HG02943 (cell line): ENCODE data around the gene GARIN5A.

Experiments used
- ATAC-seq: cut with Tn5 transposase; IDR thresholded peaks from one replicate; pipeline ENCODE4 v1.9.1; 2021; ENCODE audit warnings: mild to moderate bottlenecking, low read depth, moderate library complexity; ENCODE audit not compliant: unreplicated experiment

GARIN5A gene

DNA sequence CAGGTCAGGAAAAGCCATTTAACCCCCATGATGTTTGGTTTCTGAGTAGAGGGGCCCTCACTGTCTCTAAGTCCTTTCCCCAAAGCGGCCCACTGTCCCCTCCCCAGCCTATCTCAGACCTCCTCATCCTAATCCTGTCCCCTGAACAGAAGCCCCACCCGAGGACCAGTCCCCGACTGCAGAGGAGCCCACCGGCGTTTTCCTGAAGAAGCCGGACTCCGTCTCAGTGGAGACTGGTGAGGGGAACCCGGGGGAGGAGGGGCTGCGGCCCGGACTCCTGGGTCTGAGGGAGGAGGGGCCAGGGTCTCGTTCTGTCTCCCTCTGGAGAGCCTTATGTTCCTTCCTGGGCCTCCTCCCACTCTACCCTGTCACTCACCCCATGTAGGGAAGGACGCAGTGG is 41.0 kb downstream of the GARIN5A start:
- no peak for ATAC-seq

DNA sequence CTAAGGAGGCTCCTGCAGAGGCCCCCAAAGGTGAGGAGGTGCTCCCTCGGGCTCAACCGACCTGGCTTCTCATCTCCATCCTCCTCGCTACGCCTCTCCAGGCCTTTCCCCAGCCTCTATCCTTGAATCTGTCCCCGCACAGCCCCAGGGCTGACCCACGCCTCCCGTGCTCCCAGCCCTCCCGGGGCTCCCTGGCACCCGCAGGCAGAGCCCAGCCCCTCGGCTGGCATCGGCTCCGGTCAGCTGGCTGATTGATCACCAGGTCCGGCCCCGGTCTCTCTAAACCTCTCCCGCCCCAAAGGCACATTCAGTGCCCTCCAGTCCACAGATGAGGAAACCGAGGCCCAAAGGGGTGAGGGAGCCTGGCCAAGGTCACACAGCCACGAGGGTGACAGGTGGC is 41.4 kb downstream of the GARIN5A start:
- ATAC-seq, result no peak

DNA sequence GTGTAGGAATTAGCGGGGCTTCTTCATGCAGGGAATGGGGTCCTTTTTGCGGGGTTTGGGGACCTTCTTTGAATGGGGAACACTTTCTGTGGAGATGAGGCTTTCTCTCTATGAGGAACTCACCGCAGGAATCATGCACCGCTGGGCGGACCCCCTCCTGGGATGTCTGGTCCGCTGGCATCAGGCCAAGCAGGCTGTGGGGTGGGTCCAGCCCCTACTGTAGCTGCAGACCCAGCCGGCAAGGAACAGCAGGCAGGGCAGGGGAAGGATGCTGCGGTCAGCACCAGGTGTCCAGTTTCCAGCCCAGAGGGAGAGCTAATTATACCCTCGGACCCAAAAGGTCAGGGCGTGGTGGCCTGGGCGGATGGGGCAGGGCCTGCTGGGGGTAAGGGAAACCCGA is 42.1 kb downstream of the GARIN5A start:
- no peak for ATAC-seq

GRCh38 chr19:50433201-50434180 is 43.2 kb downstream of the GARIN5A start:
- no peak for ATAC-seq

DNA sequence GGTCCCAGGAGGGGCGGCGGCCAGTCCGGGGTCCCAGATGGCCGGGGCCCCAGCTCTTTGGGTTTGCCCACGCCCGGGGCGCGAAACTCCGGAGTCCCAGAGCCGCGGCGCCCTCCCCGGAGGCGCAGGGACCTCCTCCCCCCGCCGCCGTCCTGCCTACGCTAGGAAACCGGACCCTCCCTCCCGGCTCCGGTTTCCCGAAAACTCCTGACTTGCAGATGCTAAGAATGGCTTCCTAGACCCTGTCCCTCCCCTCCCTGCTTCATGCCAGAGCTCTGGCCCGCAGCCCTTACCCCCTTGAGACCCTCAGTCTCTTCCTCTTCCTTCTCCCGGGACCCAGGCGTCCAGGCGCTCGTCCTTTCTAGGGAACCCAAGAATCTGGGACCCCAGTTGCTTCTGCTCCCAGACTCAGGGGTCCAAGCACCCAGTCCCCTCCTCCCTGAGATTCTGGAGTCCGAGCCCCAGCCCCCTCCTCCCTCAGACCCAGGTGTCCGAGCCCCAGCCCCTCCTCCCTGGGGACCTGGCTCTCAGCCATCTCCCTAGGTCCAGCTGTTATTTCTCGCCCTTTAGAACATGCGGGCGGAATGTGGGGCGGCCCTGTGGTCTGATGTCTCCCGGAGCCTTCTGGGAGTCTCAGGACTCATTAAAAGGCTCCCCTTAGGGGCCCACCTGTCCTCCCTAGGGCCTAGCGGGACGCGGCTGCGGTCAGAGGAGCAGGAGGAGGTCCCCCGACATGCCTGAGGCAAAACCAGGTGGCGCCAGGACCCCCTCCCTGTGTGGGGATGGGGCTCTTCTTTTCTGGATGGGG is 44.2 kb downstream of the GARIN5A start, which contains the start of gene MYBPC2:
MYBPC2 (plus strand) TSS at position 672 of the 808 bp plus-strand sequence; CDS start at position 734, 62 bp downstream.
- no peak for ATAC-seq

GRCh38 chr19:50431343-50432220 is 45.1 kb downstream of the GARIN5A start:
- peak; percentile 55 for ATAC-seq

- no peak for ATAC-seq
These were observed 45.7 kb downstream of the GARIN5A start for GRCh38 chr19:50430888-50431342.

GRCh38 chr19:50428772-50429463 is 47.7 kb downstream of the GARIN5A start:
- no peak for ATAC-seq

- ATAC-seq, result no peak
These were observed 48.6 kb downstream of the GARIN5A start for GRCh38 chr19:50427997-50428425.

GRCh38 chr19:50427318-50427925 is 49.2 kb downstream of the GARIN5A start:
- no peak for ATAC-seq

DNA sequence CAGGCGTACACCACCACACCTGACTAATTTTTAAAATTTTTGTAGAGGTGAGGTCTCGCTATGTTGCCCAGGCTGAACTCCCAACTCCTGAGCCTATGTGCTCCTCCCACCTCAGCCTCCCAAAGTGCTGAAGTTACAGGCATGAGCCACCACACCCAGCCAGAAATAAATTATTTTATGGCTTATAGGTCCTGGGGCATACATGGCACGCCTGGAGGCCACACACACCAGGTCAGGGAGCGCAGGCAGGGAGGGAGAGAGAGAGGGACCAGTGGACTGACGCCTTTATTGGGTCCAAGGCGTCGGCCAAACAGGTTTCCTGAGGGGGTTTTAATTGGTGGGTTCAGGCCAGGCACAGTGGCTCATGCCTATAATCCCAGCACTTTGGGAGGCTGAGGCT is 51.1 kb downstream of the GARIN5A start:
- no peak for ATAC-seq

- ATAC-seq, result no peak
These were observed 53.2 kb downstream of the GARIN5A start for GRCh38 chr19:50423279-50424113.

DNA sequence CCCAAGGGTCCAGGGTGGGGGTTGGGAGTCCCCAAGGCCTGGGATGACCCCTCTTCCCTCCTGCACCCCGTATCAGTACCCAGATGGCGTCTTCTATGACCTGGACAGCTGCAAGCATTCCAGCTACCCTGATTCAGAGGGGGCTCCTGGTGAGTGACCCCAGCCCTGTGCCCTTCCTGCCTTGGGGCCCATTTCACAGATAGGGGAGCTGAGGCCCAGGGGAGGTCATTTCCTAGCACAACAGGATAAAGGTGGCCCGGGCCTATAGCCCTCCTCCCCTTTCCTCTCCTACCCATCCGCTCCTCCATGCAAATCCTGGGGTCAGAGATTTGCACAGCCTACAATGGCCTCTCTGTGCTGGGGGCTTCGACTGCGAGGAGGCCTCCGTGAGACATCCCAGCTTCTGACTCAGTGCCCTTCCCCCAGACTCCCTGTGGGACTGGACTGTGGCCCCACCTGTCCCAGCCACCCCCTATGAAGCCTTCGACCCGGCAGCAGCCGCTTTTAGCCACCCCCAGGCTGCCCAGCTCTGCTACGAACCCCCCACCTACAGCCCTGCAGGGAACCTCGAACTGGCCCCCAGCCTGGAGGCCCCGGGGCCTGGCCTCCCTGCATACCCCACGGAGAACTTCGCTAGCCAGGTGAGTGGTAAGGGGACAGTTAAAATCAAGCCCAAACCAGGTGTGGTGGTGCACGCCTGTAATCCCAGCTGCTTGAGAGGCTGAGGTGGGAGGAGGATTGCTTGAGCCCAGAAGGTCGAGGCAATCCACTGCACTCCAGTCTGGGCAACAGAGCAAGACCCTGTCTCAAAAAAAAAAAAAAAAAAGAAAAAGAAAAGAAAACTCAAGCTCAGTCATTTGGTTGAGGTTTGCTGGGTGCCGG is 54.0 kb downstream of the GARIN5A start:
- ATAC-seq, result no peak

- ATAC-seq, result no peak
These were observed 55.8 kb downstream of the GARIN5A start for GRCh38 chr19:50420808-50421207.

DNA sequence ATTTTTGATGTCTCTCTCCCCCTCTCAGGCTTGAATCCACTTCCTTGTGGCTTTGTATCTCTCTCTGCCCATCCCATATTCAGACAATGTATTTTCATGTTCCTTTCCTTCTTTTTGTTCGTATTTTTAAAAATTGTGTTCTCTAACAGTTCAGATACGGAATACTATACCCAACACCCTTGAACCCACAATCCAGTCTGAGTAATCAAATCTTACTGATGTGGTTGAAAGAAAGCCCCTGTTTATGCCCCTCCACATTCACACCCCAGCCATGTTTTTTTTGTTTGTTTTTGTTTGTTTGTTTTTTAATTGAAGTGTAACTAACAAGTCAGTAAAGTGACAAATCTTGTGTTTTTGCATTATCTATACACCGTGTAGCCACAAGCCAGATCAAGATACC is 56.5 kb downstream of the GARIN5A start:
- no peak for ATAC-seq

DNA sequence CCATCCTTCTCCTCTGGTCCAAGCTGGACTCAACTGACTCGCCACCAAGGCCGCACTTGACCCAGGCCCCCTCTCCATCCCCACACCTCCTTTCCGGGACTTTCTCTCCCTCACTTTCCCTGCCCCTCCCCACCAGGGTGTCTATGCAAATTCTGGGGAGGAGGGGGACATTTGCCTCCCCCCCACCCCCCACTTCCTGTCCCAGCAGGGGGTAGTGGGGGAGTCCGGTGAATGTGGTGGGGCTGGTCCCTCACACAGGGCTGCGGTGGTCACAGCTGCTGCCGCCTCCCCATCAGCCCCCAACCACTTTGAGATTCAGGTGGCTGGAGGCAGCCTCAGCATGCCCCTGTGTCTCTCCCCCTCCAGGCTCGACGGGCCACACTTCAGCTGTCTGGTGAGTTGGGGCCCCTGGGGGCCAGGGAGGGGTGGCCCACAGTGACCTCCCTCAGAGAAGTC is 57.0 kb downstream of the GARIN5A start:
- no peak for ATAC-seq

- no peak for ATAC-seq
These were observed 57.5 kb downstream of the GARIN5A start for GRCh38 chr19:50419022-50419579.
